ENCODE data around the gene RBM33.

RBM33 gene

GRCh38 chr7:155644178-155644970 lies at the start of gene RBM33:
Gene RBM33, plus strand, starts transcription at chr7:155644661. Its CDS starts 216 bp downstream, at chr7:155644877.
- Histone ChIP-seq H3K36me3 (ENCODE audit: control insufficient read depth, insufficient read depth, low read length) (no peaks in the 10 kb centered on the region), H3K27me3 (ENCODE audit: control insufficient read depth, insufficient read depth, low read length) (no peaks in the 10 kb centered on the region), H3K9ac (ENCODE audit: low read length) (peak within 1 kb of the TSS; percentile 97), H3K4me3 (ENCODE audit: low read length) (peak within 1 kb of the TSS; percentile 95), H3K9me3 (ENCODE audit: control insufficient read depth, low read length) (no peaks in the 10 kb centered on the region), H3K4me1 (ENCODE audit: control insufficient read depth, insufficient read depth, low read length) (no peaks in the 10 kb centered on the region)

- Histone ChIP-seq H3K4me1 (ENCODE audit: control insufficient read depth, insufficient read depth, low read length) (peaks cover 33% of the 10 kb centered on the region), H3K9me3 (ENCODE audit: control insufficient read depth, low read length) (no peaks in the 10 kb centered on the region), H3K9ac (ENCODE audit: low read length) (no peak overlapping the region), H3K36me3 (ENCODE audit: control insufficient read depth, insufficient read depth, low read length) (no peaks in the 10 kb centered on the region), H3K4me3 (ENCODE audit: low read length) (no peak overlapping the region), H3K27me3 (ENCODE audit: control insufficient read depth, insufficient read depth, low read length) (no peaks in the 10 kb centered on the region)
These were observed 49.5 kb upstream of the RBM33 start for GRCh38 chr7:155594961-155595366.

- H3K4me1 ChIP-seq (ENCODE audit: control insufficient read depth, insufficient read depth, low read length) = peaks cover 18% of the 10 kb centered on the region
- H3K9me3 ChIP-seq (ENCODE audit: control insufficient read depth, low read length) = no peaks in the 10 kb centered on the region
- H3K27me3 ChIP-seq (ENCODE audit: control insufficient read depth, insufficient read depth, low read length) = no peaks in the 10 kb centered on the region
- H3K4me3 ChIP-seq (ENCODE audit: low read length) = no peak overlapping the region
- H3K36me3 ChIP-seq (ENCODE audit: control insufficient read depth, insufficient read depth, low read length) = no peaks in the 10 kb centered on the region
- no peak overlapping the region for H3K9ac ChIP-seq (ENCODE audit: low read length)
These were observed 46.7 kb upstream of the RBM33 start for GRCh38 chr7:155597753-155598140.

GRCh38 chr7:155598810-155599210 lies 45.7 kb upstream of the RBM33 start:
- Histone ChIP-seq H3K9me3 (ENCODE audit: control insufficient read depth, low read length) (no peaks in the 10 kb centered on the region), H3K4me3 (ENCODE audit: low read length) (no peak overlapping the region), H3K9ac (ENCODE audit: low read length) (no peak overlapping the region), H3K4me1 (ENCODE audit: control insufficient read depth, insufficient read depth, low read length) (peaks cover 18% of the 10 kb centered on the region), H3K27me3 (ENCODE audit: control insufficient read depth, insufficient read depth, low read length) (no peaks in the 10 kb centered on the region), H3K36me3 (ENCODE audit: control insufficient read depth, insufficient read depth, low read length) (no peaks in the 10 kb centered on the region)

- H3K9me3 ChIP-seq (ENCODE audit: control insufficient read depth, low read length) = no peaks in the 10 kb centered on the region
- H3K27me3 ChIP-seq (ENCODE audit: control insufficient read depth, insufficient read depth, low read length) = no peaks in the 10 kb centered on the region
- H3K9ac ChIP-seq (ENCODE audit: low read length) = no peak overlapping the region
- no peak overlapping the region for H3K4me3 ChIP-seq (ENCODE audit: low read length)
- peaks cover 3% of the 10 kb centered on the region for H3K4me1 ChIP-seq (ENCODE audit: control insufficient read depth, insufficient read depth, low read length)
- H3K36me3 ChIP-seq (ENCODE audit: control insufficient read depth, insufficient read depth, low read length) = no peaks in the 10 kb centered on the region
These were observed 42.3 kb upstream of the RBM33 start for GRCh38 chr7:155602156-155602555.

GRCh38 chr7:155602750-155603149 lies 41.7 kb upstream of the RBM33 start:
- H3K36me3 ChIP-seq (ENCODE audit: control insufficient read depth, insufficient read depth, low read length) = no peaks in the 10 kb centered on the region
- no peak overlapping the region for H3K9ac ChIP-seq (ENCODE audit: low read length)
- H3K4me3 ChIP-seq (ENCODE audit: low read length) = no peak overlapping the region
- H3K9me3 ChIP-seq (ENCODE audit: control insufficient read depth, low read length) = no peaks in the 10 kb centered on the region
- no peaks in the 10 kb centered on the region for H3K27me3 ChIP-seq (ENCODE audit: control insufficient read depth, insufficient read depth, low read length)
- no peaks in the 10 kb centered on the region for H3K4me1 ChIP-seq (ENCODE audit: control insufficient read depth, insufficient read depth, low read length)

GRCh38 chr7:155603205-155603857 lies 41.1 kb upstream of the RBM33 start:
- Histone ChIP-seq H3K27me3 (ENCODE audit: control insufficient read depth, insufficient read depth, low read length) (no peaks in the 10 kb centered on the region), H3K9ac (ENCODE audit: low read length) (no peak overlapping the region), H3K4me3 (ENCODE audit: low read length) (no peak overlapping the region), H3K4me1 (ENCODE audit: control insufficient read depth, insufficient read depth, low read length) (no peaks in the 10 kb centered on the region), H3K36me3 (ENCODE audit: control insufficient read depth, insufficient read depth, low read length) (no peaks in the 10 kb centered on the region), H3K9me3 (ENCODE audit: control insufficient read depth, low read length) (no peaks in the 10 kb centered on the region)

- Histone ChIP-seq H3K9me3 (ENCODE audit: control insufficient read depth, low read length) (no peaks in the 10 kb centered on the region), H3K4me3 (ENCODE audit: low read length) (no peak overlapping the region), H3K27me3 (ENCODE audit: control insufficient read depth, insufficient read depth, low read length) (no peaks in the 10 kb centered on the region), H3K4me1 (ENCODE audit: control insufficient read depth, insufficient read depth, low read length) (no peaks in the 10 kb centered on the region), H3K9ac (ENCODE audit: low read length) (no peak overlapping the region), H3K36me3 (ENCODE audit: control insufficient read depth, insufficient read depth, low read length) (no peaks in the 10 kb centered on the region)
These were observed 40.5 kb upstream of the RBM33 start for GRCh38 chr7:155603858-155604503.

- no peaks in the 10 kb centered on the region for H3K9me3 ChIP-seq (ENCODE audit: control insufficient read depth, low read length)
- no peaks in the 10 kb centered on the region for H3K27me3 ChIP-seq (ENCODE audit: control insufficient read depth, insufficient read depth, low read length)
- no peak overlapping the region for H3K4me3 ChIP-seq (ENCODE audit: low read length)
- H3K4me1 ChIP-seq (ENCODE audit: control insufficient read depth, insufficient read depth, low read length) = no peaks in the 10 kb centered on the region
- H3K9ac ChIP-seq (ENCODE audit: low read length) = no peak overlapping the region
- H3K36me3 ChIP-seq (ENCODE audit: control insufficient read depth, insufficient read depth, low read length) = no peaks in the 10 kb centered on the region
These were observed 39.9 kb upstream of the RBM33 start for GRCh38 chr7:155604504-155604997.

GRCh38 chr7:155609185-155609584 lies 35.3 kb upstream of the RBM33 start:
- no peak overlapping the region for H3K9ac ChIP-seq (ENCODE audit: low read length)
- no peak overlapping the region for H3K4me3 ChIP-seq (ENCODE audit: low read length)
- H3K27me3 ChIP-seq (ENCODE audit: control insufficient read depth, insufficient read depth, low read length) = peaks cover 3% of the 10 kb centered on the region
- no peaks in the 10 kb centered on the region for H3K4me1 ChIP-seq (ENCODE audit: control insufficient read depth, insufficient read depth, low read length)
- no peaks in the 10 kb centered on the region for H3K9me3 ChIP-seq (ENCODE audit: control insufficient read depth, low read length)
- H3K36me3 ChIP-seq (ENCODE audit: control insufficient read depth, insufficient read depth, low read length) = no peaks in the 10 kb centered on the region

- Histone ChIP-seq H3K4me3 (ENCODE audit: low read length) (no peak overlapping the region), H3K9me3 (ENCODE audit: control insufficient read depth, low read length) (no peaks in the 10 kb centered on the region), H3K4me1 (ENCODE audit: control insufficient read depth, insufficient read depth, low read length) (no peaks in the 10 kb centered on the region), H3K27me3 (ENCODE audit: control insufficient read depth, insufficient read depth, low read length) (peaks cover 3% of the 10 kb centered on the region), H3K36me3 (ENCODE audit: control insufficient read depth, insufficient read depth, low read length) (no peaks in the 10 kb centered on the region), H3K9ac (ENCODE audit: low read length) (no peak overlapping the region)
These were observed 33.7 kb upstream of the RBM33 start for GRCh38 chr7:155610633-155611193.
